Fibroblast of gingiva (primary cell): ENCODE results near the gene PAFAH1B1.

Experiments used
- DNase-seq: peaks from one replicate; pipeline ENCODE4 v3.0.0-alpha.2; 2011; ENCODE audit warnings: low read depth

PAFAH1B1 gene

DNA sequence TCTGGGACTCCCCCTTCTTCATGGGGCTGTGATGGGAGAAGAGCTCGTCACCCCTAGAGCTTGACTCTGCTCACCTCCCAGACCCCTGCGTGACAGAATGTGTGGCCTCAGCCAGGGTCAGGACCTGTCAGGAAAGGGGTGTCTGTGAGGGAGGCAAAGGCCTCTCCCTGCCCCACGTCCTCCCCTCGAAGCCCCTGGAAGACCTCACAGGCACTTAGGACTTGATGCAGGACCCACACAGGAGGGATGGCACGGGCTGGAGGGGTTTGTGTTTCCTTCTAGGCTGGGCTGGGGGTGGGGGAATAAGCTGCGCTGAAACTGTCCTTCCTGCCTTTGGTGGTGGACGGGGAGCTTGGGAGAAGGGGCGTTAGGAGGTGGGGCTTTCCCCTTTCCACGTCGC, 129.2 kb downstream of the PAFAH1B1 start:
- no peak for DNase-seq

DNA sequence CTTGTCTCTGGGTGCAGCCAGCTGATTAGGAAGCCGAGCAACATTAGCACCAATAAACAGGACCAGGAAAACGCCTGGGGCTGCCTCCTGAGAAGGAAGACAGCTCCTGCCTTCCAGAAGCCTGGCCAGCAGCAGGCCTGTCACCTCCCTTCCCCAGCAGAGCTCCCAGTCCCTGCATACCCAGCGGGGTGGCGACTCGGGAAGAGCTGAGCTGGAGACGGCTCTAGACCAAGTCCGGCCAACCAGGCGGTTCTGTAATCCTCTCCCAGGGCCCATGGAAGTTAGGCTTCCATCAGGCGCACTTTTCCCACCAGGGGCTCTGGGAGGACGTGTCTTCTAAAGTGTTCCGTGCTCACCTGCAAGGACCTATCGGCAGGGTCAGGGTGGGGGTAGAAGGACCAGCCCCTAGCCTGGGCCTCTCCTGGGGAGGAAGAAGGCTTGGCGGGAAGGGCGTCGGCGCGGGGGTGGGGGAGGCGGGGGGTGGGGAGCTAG, 130.1 kb downstream of the PAFAH1B1 start:
- no peak for DNase-seq

DNA sequence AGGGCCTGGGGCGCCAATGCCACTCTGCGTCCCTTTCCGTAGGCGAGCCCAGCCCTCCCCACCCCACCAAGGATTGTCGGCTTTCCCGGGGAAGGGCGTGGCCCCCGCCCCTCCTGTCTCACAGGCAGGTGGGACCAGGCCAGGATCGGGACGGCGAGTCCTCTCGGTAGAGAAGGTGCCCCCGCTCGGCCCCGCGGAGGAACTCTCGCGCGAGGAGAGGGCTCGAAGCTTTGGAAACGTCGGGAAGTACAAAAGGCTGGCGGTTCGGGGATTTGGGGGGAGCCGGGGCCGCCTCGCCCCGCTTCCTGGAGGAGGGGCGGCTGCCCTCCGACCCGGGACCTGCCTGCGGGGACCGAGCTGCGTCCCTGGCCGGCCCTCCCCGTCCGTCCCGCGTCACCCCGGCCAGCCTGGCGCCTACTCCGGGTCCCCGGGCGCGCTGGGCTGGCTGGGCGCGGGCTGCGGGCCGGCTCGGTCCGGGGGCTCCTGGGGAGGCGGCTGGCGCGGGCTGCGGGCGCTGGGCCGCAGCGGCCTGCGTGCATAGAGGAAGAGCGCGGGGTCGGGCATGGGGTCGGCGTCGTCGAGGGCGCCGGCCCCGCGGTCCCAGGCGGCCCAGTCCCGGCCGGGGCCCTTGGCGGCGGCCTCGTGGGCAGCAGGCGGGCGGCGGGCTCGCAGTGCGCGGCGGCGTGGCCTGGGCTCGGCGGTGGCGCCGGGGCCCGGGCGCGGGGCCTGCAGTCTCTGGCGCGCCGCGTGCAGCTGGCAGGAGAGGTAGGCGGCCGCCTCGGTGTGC, 130.7 kb downstream of the PAFAH1B1 start:
- no peak for DNase-seq

DNA sequence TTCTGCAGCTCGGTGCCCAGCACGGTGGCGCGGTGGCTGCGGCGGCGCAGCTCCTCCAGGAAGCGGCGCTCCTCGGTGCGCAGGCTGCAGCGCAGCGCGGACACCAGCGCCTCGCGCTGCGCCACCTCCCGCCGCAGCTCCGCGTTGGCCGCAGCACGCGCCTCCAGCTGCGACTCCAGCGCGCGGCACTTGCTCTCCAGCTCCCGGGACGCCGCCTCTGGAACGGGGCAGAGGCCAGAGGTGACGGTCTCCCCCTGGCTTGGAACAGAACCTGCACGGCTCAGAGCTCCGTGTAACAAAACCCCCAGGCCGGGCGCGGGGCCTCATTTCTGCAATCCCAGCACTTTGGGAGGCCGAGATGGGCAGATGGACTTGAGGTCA, 131.3 kb downstream of the PAFAH1B1 start:
- DNase-seq, result no peak

DNA sequence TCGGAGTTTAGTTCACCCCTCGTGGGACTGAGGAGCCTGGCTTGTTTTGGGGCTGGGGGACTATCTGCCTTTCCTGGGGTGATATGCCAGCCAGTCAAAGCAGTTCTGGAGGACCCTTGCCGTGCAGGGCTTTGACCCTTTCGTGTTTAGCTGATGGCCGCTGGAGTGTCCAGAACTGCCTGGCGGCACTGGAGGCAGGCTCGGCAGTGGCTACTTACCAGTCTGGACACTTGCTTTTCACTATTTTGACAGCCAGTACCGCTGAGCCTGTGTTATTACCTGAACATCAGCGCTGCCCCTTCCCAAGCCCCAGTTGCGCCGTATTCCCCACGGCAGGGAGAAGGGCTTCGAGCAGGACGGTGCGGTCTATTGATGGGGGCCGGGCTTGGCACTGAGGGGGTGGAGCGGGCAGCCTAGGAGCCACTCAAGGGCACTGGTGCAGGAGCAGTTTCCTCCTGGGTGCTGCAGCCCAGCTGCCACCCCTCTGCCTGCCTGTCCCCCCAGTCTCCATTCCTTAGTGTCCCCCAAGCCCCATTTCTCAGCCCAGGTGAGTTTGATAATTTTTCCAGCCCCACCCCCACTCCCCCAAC, 137.4 kb downstream of the PAFAH1B1 start:
- no peak for DNase-seq

DNA sequence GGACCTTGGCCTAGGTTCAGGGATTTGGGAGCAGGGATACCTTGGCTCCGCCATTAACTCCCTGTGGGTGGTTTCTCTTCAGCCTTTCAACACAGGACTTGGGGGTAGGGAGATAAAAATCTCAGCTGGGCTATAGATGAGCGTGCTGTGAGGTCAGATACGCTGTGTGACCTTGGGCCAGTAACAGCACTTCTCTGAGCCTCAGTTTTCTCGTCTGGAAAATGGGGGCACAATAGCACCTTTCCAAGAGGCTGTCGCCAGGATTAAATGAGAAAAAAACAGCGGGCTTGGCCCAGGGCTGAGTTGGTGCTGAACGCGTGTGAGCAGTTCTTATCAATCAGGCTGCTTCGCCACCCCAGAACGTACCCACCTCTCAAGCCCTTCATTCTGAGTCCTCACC, 138.4 kb downstream of the PAFAH1B1 start:
- no peak for DNase-seq

DNA sequence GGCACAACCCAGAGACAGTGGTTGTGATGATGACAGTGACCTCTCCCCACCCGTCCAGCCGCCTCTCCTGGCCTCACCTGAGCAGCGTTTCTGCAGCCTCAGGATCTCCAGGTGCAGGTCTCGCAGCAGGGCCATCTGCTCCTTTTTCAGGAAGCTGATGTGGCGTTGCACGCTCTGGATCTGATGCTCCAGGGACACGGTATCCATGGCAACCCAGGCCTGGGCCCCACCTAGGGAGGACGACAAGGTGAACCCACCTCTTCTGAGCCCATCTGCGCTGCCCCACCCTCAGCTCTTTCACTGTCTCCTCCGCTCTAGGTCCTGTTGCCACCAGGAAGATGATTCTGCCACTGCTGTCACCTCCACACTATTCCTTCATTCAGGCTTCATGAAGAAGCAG, 141.5 kb downstream of the PAFAH1B1 start:
- no peak for DNase-seq
